ENCODE data around the gene CDON. TPM values are rescaled to one million over a fixed set of nuclear protein-coding genes. Genes with fewer than 3 reads are reported as not detected.

Gene CDON
- total and polyA plus RNA-seq, 2 of the 13 experiments (the other 11 are each of a cell fraction or from before 2014, with no cell fraction given): 9.6 to 12.8 TPM

DNA sequence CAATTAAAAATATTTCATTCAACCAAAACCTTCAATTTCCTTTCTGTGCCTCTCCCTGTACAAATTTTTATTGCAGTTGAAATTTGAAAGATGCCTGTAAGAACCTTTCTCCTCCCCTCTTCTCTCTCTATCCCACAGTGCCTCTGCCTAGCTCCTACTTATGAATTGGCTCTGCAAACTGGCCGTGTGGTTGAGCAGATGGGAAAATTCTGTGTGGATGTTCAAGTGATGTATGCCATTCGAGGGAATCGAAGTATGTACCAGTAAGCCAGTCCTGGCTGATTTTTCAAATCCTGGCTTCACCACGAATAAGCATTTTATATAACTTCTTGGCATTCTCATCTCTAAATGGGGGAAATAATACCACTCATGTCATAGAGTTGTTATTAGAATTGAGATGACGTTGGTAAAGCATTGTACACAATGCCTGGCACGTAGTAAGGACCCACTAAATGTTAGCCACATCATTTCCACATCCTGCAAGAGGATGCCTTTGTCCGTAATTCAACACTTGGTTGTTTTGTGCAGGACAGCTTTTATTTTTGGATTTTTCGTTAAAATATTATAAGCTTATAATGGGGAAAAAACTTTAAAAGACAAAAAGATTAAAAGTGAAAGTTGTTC is 152.3 kb downstream of the CDON start (continued):
- TF ChIP-seq, protein P1, sequence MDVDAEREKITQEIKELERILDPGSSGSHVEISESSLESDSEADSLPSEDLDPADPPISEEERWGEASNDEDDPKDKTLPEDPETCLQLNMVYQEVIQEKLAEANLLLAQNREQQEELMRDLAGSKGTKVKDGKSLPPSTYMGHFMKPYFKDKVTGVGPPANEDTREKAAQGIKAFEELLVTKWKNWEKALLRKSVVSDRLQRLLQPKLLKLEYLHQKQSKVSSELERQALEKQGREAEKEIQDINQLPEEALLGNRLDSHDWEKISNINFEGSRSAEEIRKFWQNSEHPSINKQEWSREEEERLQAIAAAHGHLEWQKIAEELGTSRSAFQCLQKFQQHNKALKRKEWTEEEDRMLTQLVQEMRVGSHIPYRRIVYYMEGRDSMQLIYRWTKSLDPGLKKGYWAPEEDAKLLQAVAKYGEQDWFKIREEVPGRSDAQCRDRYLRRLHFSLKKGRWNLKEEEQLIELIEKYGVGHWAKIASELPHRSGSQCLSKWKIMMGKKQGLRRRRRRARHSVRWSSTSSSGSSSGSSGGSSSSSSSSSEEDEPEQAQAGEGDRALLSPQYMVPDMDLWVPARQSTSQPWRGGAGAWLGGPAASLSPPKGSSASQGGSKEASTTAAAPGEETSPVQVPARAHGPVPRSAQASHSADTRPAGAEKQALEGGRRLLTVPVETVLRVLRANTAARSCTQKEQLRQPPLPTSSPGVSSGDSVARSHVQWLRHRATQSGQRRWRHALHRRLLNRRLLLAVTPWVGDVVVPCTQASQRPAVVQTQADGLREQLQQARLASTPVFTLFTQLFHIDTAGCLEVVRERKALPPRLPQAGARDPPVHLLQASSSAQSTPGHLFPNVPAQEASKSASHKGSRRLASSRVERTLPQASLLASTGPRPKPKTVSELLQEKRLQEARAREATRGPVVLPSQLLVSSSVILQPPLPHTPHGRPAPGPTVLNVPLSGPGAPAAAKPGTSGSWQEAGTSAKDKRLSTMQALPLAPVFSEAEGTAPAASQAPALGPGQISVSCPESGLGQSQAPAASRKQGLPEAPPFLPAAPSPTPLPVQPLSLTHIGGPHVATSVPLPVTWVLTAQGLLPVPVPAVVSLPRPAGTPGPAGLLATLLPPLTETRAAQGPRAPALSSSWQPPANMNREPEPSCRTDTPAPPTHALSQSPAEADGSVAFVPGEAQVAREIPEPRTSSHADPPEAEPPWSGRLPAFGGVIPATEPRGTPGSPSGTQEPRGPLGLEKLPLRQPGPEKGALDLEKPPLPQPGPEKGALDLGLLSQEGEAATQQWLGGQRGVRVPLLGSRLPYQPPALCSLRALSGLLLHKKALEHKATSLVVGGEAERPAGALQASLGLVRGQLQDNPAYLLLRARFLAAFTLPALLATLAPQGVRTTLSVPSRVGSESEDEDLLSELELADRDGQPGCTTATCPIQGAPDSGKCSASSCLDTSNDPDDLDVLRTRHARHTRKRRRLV (CRISPR knock-in tag; IDR thresholded peaks at IDR 0.05): no peak
- TF ChIP-seq ZNF879 (CRISPR knock-in tag; IDR thresholded peaks at IDR 0.05): no peak

Other genes starting within 250 kb of the CDON start
- not detected in 2 replicates for gene PATE4, start 229.6 kb downstream of the CDON start, total RNA-seq (2016; rRNA removed; fragmentation: Illumina TruSeq; extraction: Trizol)
- not detected in 2 replicates for gene PATE4, start 229.6 kb downstream of the CDON start, polyA plus RNA-seq (2011; rRNA removed)
- 3.8 and 5.6 TPM in 2 replicates for gene HYLS1, start 175.2 kb downstream of the CDON start, total RNA-seq (2016; rRNA removed; fragmentation: Illumina TruSeq; extraction: Trizol)
- gene HYLS1, start 175.2 kb downstream of the CDON start, polyA plus RNA-seq (2011; rRNA removed): 1.1 and 1.3 TPM in 2 replicates
- 18.2 and 22.9 TPM in 2 replicates for gene PUS3, start 159.7 kb downstream of the CDON start, total RNA-seq (2016; rRNA removed; fragmentation: Illumina TruSeq; extraction: Trizol)
- 4.7 and 6.0 TPM in 2 replicates for gene PUS3, start 159.7 kb downstream of the CDON start, polyA plus RNA-seq (2011; rRNA removed)
- gene DDX25, start 158.4 kb downstream of the CDON start, total RNA-seq (2016; rRNA removed; fragmentation: Illumina TruSeq; extraction: Trizol): 0.11 and 0.29 TPM in 2 replicates
- 0.13 and 0.17 TPM in 2 replicates for gene DDX25, start 158.4 kb downstream of the CDON start, polyA plus RNA-seq (2011; rRNA removed)
- gene VSIG10L2, start 116.8 kb downstream of the CDON start, total RNA-seq (2016; rRNA removed; fragmentation: Illumina TruSeq; extraction: Trizol): not detected in 2 replicates
- gene VSIG10L2, start 116.8 kb downstream of the CDON start, polyA plus RNA-seq (2011; rRNA removed): 0.13 and 0.21 TPM in 2 replicates
- 45.0 and 45.6 TPM in 2 replicates for gene RPUSD4, start 148.8 kb upstream of the CDON start, total RNA-seq (2016; rRNA removed; fragmentation: Illumina TruSeq; extraction: Trizol)
- 51.6 and 52.9 TPM in 2 replicates for gene RPUSD4, start 148.8 kb upstream of the CDON start, polyA plus RNA-seq (2011; rRNA removed)
- gene FAM118B, start 148.9 kb upstream of the CDON start, total RNA-seq (2016; rRNA removed; fragmentation: Illumina TruSeq; extraction: Trizol): 25.7 and 30.9 TPM in 2 replicates
- gene FAM118B, start 148.9 kb upstream of the CDON start, polyA plus RNA-seq (2011; rRNA removed): 10.2 and 10.4 TPM in 2 replicates
- gene SRPRA, start 206.0 kb upstream of the CDON start, total RNA-seq (2016; rRNA removed; fragmentation: Illumina TruSeq; extraction: Trizol): 16.4 and 27.7 TPM in 2 replicates
- 64.6 and 67.6 TPM in 2 replicates for gene SRPRA, start 206.0 kb upstream of the CDON start, polyA plus RNA-seq (2011; rRNA removed)
- gene FOXRED1, start 206.3 kb upstream of the CDON start, total RNA-seq (2016; rRNA removed; fragmentation: Illumina TruSeq; extraction: Trizol): 42.9 and 50.2 TPM in 2 replicates
- gene FOXRED1, start 206.3 kb upstream of the CDON start, polyA plus RNA-seq (2011; rRNA removed): 24.7 and 29.6 TPM in 2 replicates
- 5.4 and 6.2 TPM in 2 replicates for gene TIRAP, start 220.2 kb upstream of the CDON start, total RNA-seq (2016; rRNA removed; fragmentation: Illumina TruSeq; extraction: Trizol)
- gene TIRAP, start 220.2 kb upstream of the CDON start, polyA plus RNA-seq (2011; rRNA removed): 5.7 and 7.0 TPM in 2 replicates
- gene DCPS, start 241.2 kb upstream of the CDON start, total RNA-seq (2016; rRNA removed; fragmentation: Illumina TruSeq; extraction: Trizol): 21.9 and 24.1 TPM in 2 replicates
- 20.7 and 22.5 TPM in 2 replicates for gene DCPS, start 241.2 kb upstream of the CDON start, polyA plus RNA-seq (2011; rRNA removed)

All from HepG2 (cell line).